HEK293 (cell line): ENCODE data around the gene XAF1.
"Not testable (repeated sequence)": the region's sequence is repeated elsewhere in the genome, so short reads cannot be mapped to it uniquely, and the experiment has no call there.

ENCODE experiments used
- CTCF ChIA-PET: fragments of 350-600 bp; formaldehyde crosslinking; extraction: SDS; loops from one replicate; lab custom pipeline; 2021; ENCODE audit warnings: antibody characterized with exemption; lab: Yijun Ruan, JAX
- POLR2A ChIA-PET: fragments of 300-600 bp; formaldehyde crosslinking; extraction: SDS; loops from one replicate; lab custom pipeline; 2020; ENCODE audit warnings: antibody characterized with exemption, inconsistent platforms; lab: Yijun Ruan, JAX
- H3K27ac ChIP-seq: fragments of 200-500 bp; sonication (Bioruptor generic); 2 replicates; pipeline ENCODE4 v1.5.1; 2014; ENCODE audit warnings: low read depth, low read length, control low read depth, inconsistent platforms; ENCODE audit errors: extremely low read depth
- H3K36me3 ChIP-seq, 2 experiments: fragments of 200-500 bp in 1 of 2; sonication (Bioruptor generic) in 1 of 2; 1 replicate in 1 of 2; 2 replicates in 1 of 2; pipeline ENCODE4 v1.5.1; 2014 to 2017; ENCODE audit warnings: inconsistent platforms in 2 of 2, low read length in 2 of 2; ENCODE audit not compliant: control insufficient read depth in 2 of 2, insufficient read depth in 1 of 2
- H3K4me1 ChIP-seq: fragments of 200-500 bp; sonication (Bioruptor generic); 2 replicates; pipeline ENCODE4 v1.5.1; 2014; ENCODE audit warnings: mild to moderate bottlenecking, low read length, inconsistent platforms; ENCODE audit not compliant: control insufficient read depth, insufficient read depth
- H3K4me3 ChIP-seq: 2 replicates; pipeline ENCODE4 v1.5.1; 2011; ENCODE audit warnings: low read depth, mild to moderate bottlenecking, control low read depth, low read length, moderate library complexity
- H3K9me3 ChIP-seq: fragments of 200-500 bp; sonication (Bioruptor generic); 2 replicates; pipeline ENCODE4 v1.5.1; 2014; ENCODE audit warnings: low read depth, low read length, inconsistent platforms; ENCODE audit not compliant: control insufficient read depth, insufficient read depth
- REST ChIP-seq: fragments of 450-650 bp; formaldehyde crosslinking; IDR thresholded peaks from 2 replicates; pipeline ENCODE4 v1.5.1; 2016; ENCODE audit warnings: missing biosample characterization, missing genetic modification characterization
- ZBTB11 ChIP-seq: fragments of 450-650 bp; formaldehyde crosslinking; conservative IDR thresholded peaks from 2 replicates; pipeline ENCODE4 v1.5.1; 2016; ENCODE audit warnings: low read depth, missing biosample characterization, missing genetic modification characterization
- ZNF202 ChIP-seq: fragments of 450-650 bp; formaldehyde crosslinking; IDR thresholded peaks from 2 replicates; pipeline ENCODE4 v1.5.1; 2016; ENCODE audit warnings: missing biosample characterization, missing genetic modification characterization, borderline replicate concordance
- ZNF394 ChIP-seq: fragments of 450-650 bp; formaldehyde crosslinking; IDR thresholded peaks from 2 replicates; pipeline ENCODE4 v1.5.1; 2016; ENCODE audit warnings: missing biosample characterization, missing genetic modification characterization, mild to moderate bottlenecking, moderate library complexity, borderline replicate concordance
- ZNF426 ChIP-seq: fragments of 450-650 bp; formaldehyde crosslinking; IDR thresholded peaks from 2 replicates; pipeline ENCODE4 v1.5.1; 2017; ENCODE audit warnings: missing biosample characterization, missing genetic modification characterization, mild to moderate bottlenecking, inconsistent platforms, moderate library complexity
- ZNF433 ChIP-seq: fragments of 450-650 bp; formaldehyde crosslinking; IDR thresholded peaks from 2 replicates; pipeline ENCODE4 v1.5.1; 2016; ENCODE audit warnings: missing biosample characterization, missing genetic modification characterization, low read depth
- ZNF518A ChIP-seq: fragments of 450-650 bp; formaldehyde crosslinking; conservative IDR thresholded peaks from 2 replicates; pipeline ENCODE4 v1.5.1; 2016; ENCODE audit warnings: low read depth, missing biosample characterization, missing genetic modification characterization
- ZNF555 ChIP-seq: fragments of 450-650 bp; formaldehyde crosslinking; conservative IDR thresholded peaks from 2 replicates; pipeline ENCODE4 v1.5.1; 2017; ENCODE audit warnings: missing biosample characterization, mild to moderate bottlenecking, missing genetic modification characterization, inconsistent platforms
- ZNF558 ChIP-seq: fragments of 450-650 bp; formaldehyde crosslinking; IDR thresholded peaks from 2 replicates; pipeline ENCODE4 v1.5.1; 2016; ENCODE audit warnings: missing biosample characterization, missing genetic modification characterization
- ZNF623 ChIP-seq: fragments of 450-650 bp; formaldehyde crosslinking; IDR thresholded peaks from 2 replicates; pipeline ENCODE4 v1.5.1; 2016; ENCODE audit warnings: missing biosample characterization, missing genetic modification characterization

XAF1 gene

GRCh38 chr17:6746665-6747064 lies 9.2 kb upstream of the XAF1 start:
- H3K36me3 ChIP-seq, H3K27ac ChIP-seq, POLR2A ChIA-PET, H3K4me3 ChIP-seq, H3K9me3 ChIP-seq, H3K4me1 ChIP-seq: not testable (repeated sequence)
- CTCF ChIA-PET, result interaction anchor here (0.6 kb wide), 1 partner anchor 276 kb away, joined by 3 read pairs; no protein-coding TSS in a partner anchor
- TF ChIP-seq ZNF426 (tag by site-specific recombination) (peak; percentile 39), ZNF202 (tag by site-specific recombination) (0 out of 2 replicates have a peak, but pooled peaks have one; percentile 18), ZNF623 (tag by site-specific recombination) (peak; percentile 54; the same call in 1 of the 2 replicates), ZNF394 (tag by site-specific recombination) (peak; percentile 39; the same call in 1 of the 2 replicates), ZNF555 (tag by site-specific recombination) (peak; percentile 25; the same call in 1 of the 2 replicates), REST (tag by site-specific recombination) (0 out of 2 replicates have a peak, but pooled peaks have one; percentile 36), ZBTB11 (peak; percentile 54), ZNF518A (peak; percentile 60; the same call in 1 of the 2 replicates), ZNF433 (0 out of 2 replicates have a peak, but pooled peaks have one; percentile 11)

- H3K36me3 ChIP-seq, result no peaks in the 10 kb centered on the region
- H3K4me3 ChIP-seq, result no peak overlapping the region
- no peak overlapping the region for H3K27ac ChIP-seq
- CTCF ChIA-PET, result interaction anchor here (0.6 to 3.1 kb wide), 3 partner anchors 94 to 256 kb away, joined by 3 to 13 read pairs (median 9); no protein-coding TSS in a partner anchor
- H3K9me3 ChIP-seq, result no peaks in the 10 kb centered on the region
- TF ChIP-seq ZNF558 (tag by site-specific recombination) (peak; percentile 27; the same call in 1 of the 2 replicates), ZNF394 (tag by site-specific recombination) (no peak)
- POLR2A ChIA-PET, result no interaction called here
- H3K4me1 ChIP-seq, result no peaks in the 10 kb centered on the region; the same call in 1 of the 2 replicates
Observed at GRCh38 chr17:6748617-6749016, 7.2 kb upstream of the XAF1 start.
